Measurements from ENCODE around the gene ABCA4. TPM values are rescaled to one million over a fixed set of nuclear protein-coding genes. Genes with fewer than 3 reads are reported as not detected.
A peak's percentile ranks its signal among the peaks of the same experiment; 100 is the strongest.

ABCA4 gene
- total RNA-seq, 6 experiments from 2014 or later = 0.49 to 0.99 (median 0.75) TPM

- Histone ChIP-seq H3K4me1 (peaks cover 0 to 19% (median 2%) of the 10 kb centered on the region in 4 donors), H3K9me3 (no peaks in the 10 kb centered on the region), H3K27ac (no peak overlapping the region), H3K4me3 (no peak overlapping the region), H3K36me3 (no peaks in the 10 kb centered on the region), H3K27me3 (no peaks in the 10 kb centered on the region)
- DNase-seq (no peak), ATAC-seq (no peak)
- intact Hi-C loops (cut with DNase I) = no loop called here
- 96% methylated on average over 6 of the region's 7 CpGs for WGBS (ENCODE audit: insufficient coverage, low coverage, low lambda C conversion rate, missing lambda C conversion rate)
- TF ChIP-seq CTCF (IDR thresholded peaks at IDR 0.05) = no peak
- no peak for TF ChIP-seq POLR2A (IDR thresholded peaks at IDR 0.05)
Measured at GRCh38 chr1:94118013-94118412, 2.9 kb downstream of the ABCA4 start.

GRCh38 chr1:94117259-94117851 lies 3.6 kb downstream of the ABCA4 start:
- Histone ChIP-seq H3K4me1 (peaks cover 0 to 19% (median 2%) of the 10 kb centered on the region in 4 donors), H3K9me3 (no peaks in the 10 kb centered on the region), H3K27me3 (no peaks in the 10 kb centered on the region), H3K36me3 (no peaks in the 10 kb centered on the region), H3K27ac (peak overlapping the region in 2 of 3 donors; percentile 48 to 66), H3K4me3 (no peak overlapping the region)
- no peak for TF ChIP-seq CTCF (IDR thresholded peaks at IDR 0.05)
- no peak for TF ChIP-seq POLR2A (IDR thresholded peaks at IDR 0.05)
- intact Hi-C loops (cut with DNase I) = no loop called here
- WGBS (ENCODE audit: insufficient coverage, low coverage, low lambda C conversion rate, missing lambda C conversion rate) = 75% methylated on average over 8 of the region's 14 CpGs
- DNase-seq = peak in 2 of 3 donors; percentile 66 to 74
- peak; percentile 51 to 79 (median 77) for ATAC-seq

- H3K27me3 ChIP-seq = no peaks in the 10 kb centered on the region
- H3K9me3 ChIP-seq = no peaks in the 10 kb centered on the region
- H3K36me3 ChIP-seq = no peaks in the 10 kb centered on the region
- TF ChIP-seq POLR2A (IDR thresholded peaks at IDR 0.05) (no peak), CTCF (IDR thresholded peaks at IDR 0.05) (no peak)
- intact Hi-C loops (cut with DNase I) = no loop called here
- no peak for DNase-seq
- H3K4me1 ChIP-seq = peaks cover 0 to 19% (median 2%) of the 10 kb centered on the region in 4 donors
- 65% methylated on average over 5 of the region's 6 CpGs for WGBS (ENCODE audit: insufficient coverage, low coverage, low lambda C conversion rate, missing lambda C conversion rate)
- ATAC-seq = peak in 3 of 4 donors; percentile 7 to 14 (median 9)
- peak overlapping the region in 1 of 3 donors; percentile 29 for H3K27ac ChIP-seq
- no peak overlapping the region for H3K4me3 ChIP-seq
Measured at GRCh38 chr1:94115900-94116436, 5.0 kb downstream of the ABCA4 start.

- ATAC-seq (no peak), DNase-seq (no peak)
- no peaks in the 10 kb centered on the region for H3K36me3 ChIP-seq
- intact Hi-C loops (cut with DNase I) = no loop called here
- TF ChIP-seq POLR2A (IDR thresholded peaks at IDR 0.05) = no peak
- TF ChIP-seq CTCF (IDR thresholded peaks at IDR 0.05) = no peak
- peaks cover 0 to 19% (median 2%) of the 10 kb centered on the region in 4 donors for H3K4me1 ChIP-seq
- H3K27ac ChIP-seq = no peak overlapping the region
- no peak overlapping the region for H3K4me3 ChIP-seq
- no peaks in the 10 kb centered on the region for H3K9me3 ChIP-seq
- WGBS (ENCODE audit: insufficient coverage, low coverage, low lambda C conversion rate, missing lambda C conversion rate) = 93% methylated on average over 7 of the region's 10 CpGs
- no peaks in the 10 kb centered on the region for H3K27me3 ChIP-seq
Measured at GRCh38 chr1:94115254-94115899, 5.6 kb downstream of the ABCA4 start.

All from right lobe of liver (tissue), 6 donors.